ENCODE data around the gene DECR2. TPM values are rescaled to one million over a fixed set of nuclear protein-coding genes. Genes with fewer than 3 reads are reported as not detected.

The DECR2 gene
- polyA plus RNA-seq, 3 donors, result 5.7 to 12.8 (median 8.7) TPM

- H3K27ac Mint-ChIP-seq, result no peak overlapping the region
- H3K9me3 Mint-ChIP-seq, result peaks cover 0 to 3% (median 0%) of the 10 kb centered on the region in 7 donors
- Histone ChIP-seq H3K79me2 (ENCODE audit: insufficient read depth, low read length) (no peaks in the 10 kb centered on the region), H4K20me1 (ENCODE audit: insufficient read depth, low read length) (no peaks in the 10 kb centered on the region), H3K27ac (ENCODE audit: low read depth in 1 of 2, low read length in 2 of 2) (no peak overlapping the region), H3K4me3 (replicated peaks in 1 of 3; ENCODE audit: low read depth in 2 of 3, low read length in 3 of 3) (no peak overlapping the region), H3K9me3 (replicated peaks in 1 of 2; ENCODE audit: control insufficient read depth in 1 of 2, insufficient read depth in 1 of 2, low read length in 2 of 2) (no peaks in the 10 kb centered on the region), H3K36me3 (replicated peaks in 1 of 2; ENCODE audit: control insufficient read depth in 1 of 2, insufficient read depth in 2 of 2, low read length in 2 of 2) (no peaks in the 10 kb centered on the region), H2AFZ (ENCODE audit: insufficient read depth, low read depth, low read length, poor library complexity, severe bottlenecking) (no peak overlapping the region), H3K4me2 (replicated peaks; ENCODE audit: extremely low read depth, low read length, poor library complexity, severe bottlenecking) (no peak overlapping the region), H3K4me1 (ENCODE audit: control insufficient read depth in 1 of 2, insufficient read depth in 2 of 2, low read length in 2 of 2) (no peaks in the 10 kb centered on the region), H3K9ac (ENCODE audit: insufficient read depth, low read length, poor library complexity, severe bottlenecking) (no peak overlapping the region), H3K27me3 (ENCODE audit: control insufficient read depth in 2 of 2, insufficient read depth in 2 of 2, low read length in 2 of 2) (no peaks in the 10 kb centered on the region)
- peaks cover 0 to 4% (median 0%) of the 10 kb centered on the region in 3 donors for H3K27me3 Mint-ChIP-seq (ENCODE audit: low read depth in 3 of 3)
- 97% methylated on average over 5 of the region's 11 CpGs for WGBS (ENCODE audit: insufficient coverage)
- no peak overlapping the region for H3K4me3 Mint-ChIP-seq
- intact Hi-C loops (cut with micrococcal nuclease), result no loop called here
- DNase-seq, result no peak
- TF ChIP-seq, protein P1, sequence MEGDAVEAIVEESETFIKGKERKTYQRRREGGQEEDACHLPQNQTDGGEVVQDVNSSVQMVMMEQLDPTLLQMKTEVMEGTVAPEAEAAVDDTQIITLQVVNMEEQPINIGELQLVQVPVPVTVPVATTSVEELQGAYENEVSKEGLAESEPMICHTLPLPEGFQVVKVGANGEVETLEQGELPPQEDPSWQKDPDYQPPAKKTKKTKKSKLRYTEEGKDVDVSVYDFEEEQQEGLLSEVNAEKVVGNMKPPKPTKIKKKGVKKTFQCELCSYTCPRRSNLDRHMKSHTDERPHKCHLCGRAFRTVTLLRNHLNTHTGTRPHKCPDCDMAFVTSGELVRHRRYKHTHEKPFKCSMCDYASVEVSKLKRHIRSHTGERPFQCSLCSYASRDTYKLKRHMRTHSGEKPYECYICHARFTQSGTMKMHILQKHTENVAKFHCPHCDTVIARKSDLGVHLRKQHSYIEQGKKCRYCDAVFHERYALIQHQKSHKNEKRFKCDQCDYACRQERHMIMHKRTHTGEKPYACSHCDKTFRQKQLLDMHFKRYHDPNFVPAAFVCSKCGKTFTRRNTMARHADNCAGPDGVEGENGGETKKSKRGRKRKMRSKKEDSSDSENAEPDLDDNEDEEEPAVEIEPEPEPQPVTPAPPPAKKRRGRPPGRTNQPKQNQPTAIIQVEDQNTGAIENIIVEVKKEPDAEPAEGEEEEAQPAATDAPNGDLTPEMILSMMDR (IDR thresholded peaks at IDR 0.05), result no peak
- H3K36me3 Mint-ChIP-seq, result peaks cover 5 to 8% of the 10 kb centered on the region in 2 donors
- no peaks in the 10 kb centered on the region for H3K4me1 Mint-ChIP-seq
Observed at GRCh38 chr16:456891-457483, 55.3 kb downstream of the DECR2 start.

- Histone ChIP-seq H3K4me1 (ENCODE audit: control insufficient read depth in 1 of 2, insufficient read depth in 2 of 2, low read length in 2 of 2) (no peaks in the 10 kb centered on the region), H3K79me2 (ENCODE audit: insufficient read depth, low read length) (no peaks in the 10 kb centered on the region), H3K9ac (ENCODE audit: insufficient read depth, low read length, poor library complexity, severe bottlenecking) (no peak overlapping the region), H3K27ac (ENCODE audit: low read depth in 1 of 2, low read length in 2 of 2) (no peak overlapping the region), H3K4me2 (replicated peaks; ENCODE audit: extremely low read depth, low read length, poor library complexity, severe bottlenecking) (no peak overlapping the region), H4K20me1 (ENCODE audit: insufficient read depth, low read length) (no peaks in the 10 kb centered on the region), H3K4me3 (replicated peaks in 1 of 3; ENCODE audit: low read depth in 2 of 3, low read length in 3 of 3) (no peak overlapping the region), H3K27me3 (ENCODE audit: control insufficient read depth in 2 of 2, insufficient read depth in 2 of 2, low read length in 2 of 2) (no peaks in the 10 kb centered on the region), H2AFZ (ENCODE audit: insufficient read depth, low read depth, low read length, poor library complexity, severe bottlenecking) (no peak overlapping the region), H3K9me3 (replicated peaks in 1 of 2; ENCODE audit: control insufficient read depth in 1 of 2, insufficient read depth in 1 of 2, low read length in 2 of 2) (no peaks in the 10 kb centered on the region), H3K36me3 (replicated peaks in 1 of 2; ENCODE audit: control insufficient read depth in 1 of 2, insufficient read depth in 2 of 2, low read length in 2 of 2) (no peaks in the 10 kb centered on the region)
- Mint-ChIP-seq H3K36me3 (peaks cover 6 to 14% of the 10 kb centered on the region in 2 donors), H3K27ac (peak overlapping the region in 1 of 7 donors; percentile 59), H3K9me3 (peaks cover 0 to 3% (median 0%) of the 10 kb centered on the region in 7 donors), H3K27me3 (ENCODE audit: low read depth in 3 of 3) (peaks cover 0 to 4% (median 0%) of the 10 kb centered on the region in 3 donors), H3K4me1 (no peaks in the 10 kb centered on the region), H3K4me3 (no peak overlapping the region)
- intact Hi-C loops (cut with micrococcal nuclease), result no loop called here
- no peak for DNase-seq
- TF ChIP-seq, protein P1 (IDR thresholded peaks at IDR 0.05), result no peak
- 82% methylated on average over 13 of the region's 14 CpGs for WGBS (ENCODE audit: insufficient coverage)
Observed at GRCh38 chr16:457732-458400, 56.2 kb downstream of the DECR2 start.
